Breast epithelium (tissue), 4 donors: ENCODE measurements around the gene LIPM. TPM values are rescaled to one million over a fixed set of nuclear protein-coding genes. Genes with fewer than 3 reads are reported as not detected.

Experiments used
- DNase-seq, 2 donors: peaks; one replicate each; pipeline ENCODE4 v3.0.0-alpha.2; 2019; ENCODE audit warnings: low spot score in 2 of 2
- H3K27ac ChIP-seq, 2 donors: fragments of 200-600 bp; sonication (generic) in 1 of 2; one replicate each; pipeline ENCODE4 v1.5.1; 2016 to 2019; ENCODE audit warnings: mild to moderate bottlenecking in 1 of 2
- H3K27me3 ChIP-seq, 2 donors: fragments of 200-600 bp; sonication (generic) in 1 of 2; one replicate each; pipeline versions ENCODE4 v1.5.1 to v1.6.0; 2017 to 2019; ENCODE audit warnings: control low read depth in 1 of 2, mild to moderate bottlenecking in 1 of 2
- H3K36me3 ChIP-seq: fragments of 200-600 bp; one replicate; pipeline ENCODE4 v1.5.1; 2019
- H3K4me1 ChIP-seq, 2 donors: fragments of 200-600 bp; sonication (generic); one replicate each; pipeline ENCODE4 v1.5.1; 2016 to 2019; ENCODE audit warnings: control low read depth in 1 of 2
- H3K4me3 ChIP-seq, 3 donors: fragments of 200-600 bp; sonication (generic); 1 replicate in 2 of 3; 2 replicates in 1 of 3; pipeline ENCODE4 v1.5.1; 2016 to 2019; ENCODE audit warnings: mild to moderate bottlenecking in 3 of 3, moderate library complexity in 2 of 3
- H3K9me3 ChIP-seq, 2 donors: fragments of 200-600 bp; sonication (generic) in 1 of 2; one replicate each; pipeline ENCODE4 v1.5.1; 2016 to 2019; ENCODE audit warnings: control low read depth in 1 of 2
- POLR2A ChIP-seq: fragments of 450-650 bp; IDR thresholded peaks from one replicate; pipeline ENCODE4 v1.6.1; 2016; ENCODE audit warnings: antibody characterized with exemption, mild to moderate bottlenecking, moderate library complexity
- POLR2AphosphoS5 ChIP-seq, 3 donors: sonication (generic); formaldehyde crosslinking; IDR thresholded peaks; one replicate each; pipeline ENCODE4 v1.6.1; 2017; ENCODE audit warnings: antibody characterized with exemption in 3 of 3
- intact Hi-C: fragments of 100-400 bp; cut with DNase I; formaldehyde crosslinking; loops from one replicate; pipeline ENCODE4 v1.15.1; 2023; ENCODE audit warnings: low total_unique reads
- total RNA-seq, 3 donors: library from RNA; depleted of rRNA; stranded (reverse); fragments of >200 nt; gene quantifications; one replicate each; pipeline ENCODE4 v1.1.0, GENCODE V29; 2016
- TF ChIP-seq, protein P1 (sequence below), 3 donors: fragments of 450-650 bp; IDR thresholded peaks; one replicate each; pipeline ENCODE4 v1.5.1; 2016 to 2017; ENCODE audit warnings: antibody characterized with exemption in 3 of 3, mild to moderate bottlenecking in 3 of 3, moderate library complexity in 3 of 3

LIPM gene
- total RNA-seq, 3 donors from 2014 or later, result not detected

DNA sequence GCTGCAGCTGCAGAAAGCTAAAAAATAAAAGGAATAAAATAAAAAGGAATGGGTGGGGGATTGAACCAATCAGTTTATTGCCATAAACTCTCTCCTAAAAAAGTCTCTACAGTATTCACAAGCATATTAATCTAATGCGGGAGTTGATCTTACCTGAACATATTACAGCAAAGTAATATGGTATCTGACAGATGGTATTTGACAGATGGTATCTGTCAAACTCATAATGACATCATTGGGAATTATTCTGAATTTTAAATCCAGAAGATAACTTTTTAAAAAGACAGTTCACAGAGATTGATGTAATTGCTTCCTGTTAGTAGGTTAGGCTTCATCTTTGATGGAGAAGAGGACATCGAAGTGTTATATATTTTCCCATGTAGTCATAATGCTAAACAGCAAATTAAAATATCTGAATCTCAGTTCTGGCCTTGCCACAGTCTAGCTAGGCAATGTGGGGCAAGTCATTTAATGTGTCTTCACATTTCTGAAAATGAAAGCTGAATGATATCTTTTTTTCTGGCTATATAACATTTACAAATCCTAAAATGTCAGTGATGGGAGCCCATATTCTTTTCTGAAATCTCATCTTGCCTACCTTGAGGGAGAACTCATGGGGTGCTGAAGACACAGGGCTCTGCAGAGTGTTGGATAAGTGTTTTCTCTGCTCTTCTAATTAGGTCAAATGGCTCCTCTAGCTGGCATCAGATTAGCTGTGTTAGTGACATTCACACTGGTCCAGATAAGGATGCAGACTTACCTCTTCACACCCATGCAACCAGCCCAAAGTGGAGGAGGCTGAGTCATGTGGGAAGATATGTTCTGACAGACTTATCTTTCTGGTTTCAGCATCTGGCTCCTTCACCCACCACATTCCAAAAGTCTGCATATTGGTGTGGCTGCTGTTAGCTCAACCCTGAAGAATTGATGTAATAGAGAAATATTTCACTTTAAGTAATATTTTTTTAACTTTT, 2.1 kb upstream of the LIPM start:
- no peak for DNase-seq
- H3K4me1 ChIP-seq, result no peaks in the 10 kb centered on the region
- H3K9me3 ChIP-seq, result no peaks in the 10 kb centered on the region
- H3K4me3 ChIP-seq, result no peak overlapping the region
- no peak overlapping the region for H3K27ac ChIP-seq
- intact Hi-C loops, result no loop called here
- no peaks in the 10 kb centered on the region for H3K27me3 ChIP-seq
- no peaks in the 10 kb centered on the region for H3K36me3 ChIP-seq
- TF ChIP-seq POLR2A, result no peak
- no peak for TF ChIP-seq POLR2AphosphoS5 (IDR thresholded peaks at IDR 0.05)
- TF ChIP-seq, protein P1, sequence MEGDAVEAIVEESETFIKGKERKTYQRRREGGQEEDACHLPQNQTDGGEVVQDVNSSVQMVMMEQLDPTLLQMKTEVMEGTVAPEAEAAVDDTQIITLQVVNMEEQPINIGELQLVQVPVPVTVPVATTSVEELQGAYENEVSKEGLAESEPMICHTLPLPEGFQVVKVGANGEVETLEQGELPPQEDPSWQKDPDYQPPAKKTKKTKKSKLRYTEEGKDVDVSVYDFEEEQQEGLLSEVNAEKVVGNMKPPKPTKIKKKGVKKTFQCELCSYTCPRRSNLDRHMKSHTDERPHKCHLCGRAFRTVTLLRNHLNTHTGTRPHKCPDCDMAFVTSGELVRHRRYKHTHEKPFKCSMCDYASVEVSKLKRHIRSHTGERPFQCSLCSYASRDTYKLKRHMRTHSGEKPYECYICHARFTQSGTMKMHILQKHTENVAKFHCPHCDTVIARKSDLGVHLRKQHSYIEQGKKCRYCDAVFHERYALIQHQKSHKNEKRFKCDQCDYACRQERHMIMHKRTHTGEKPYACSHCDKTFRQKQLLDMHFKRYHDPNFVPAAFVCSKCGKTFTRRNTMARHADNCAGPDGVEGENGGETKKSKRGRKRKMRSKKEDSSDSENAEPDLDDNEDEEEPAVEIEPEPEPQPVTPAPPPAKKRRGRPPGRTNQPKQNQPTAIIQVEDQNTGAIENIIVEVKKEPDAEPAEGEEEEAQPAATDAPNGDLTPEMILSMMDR (IDR thresholded peaks at IDR 0.05), result no peak

- Histone ChIP-seq H3K4me1 (no peaks in the 10 kb centered on the region), H3K36me3 (no peaks in the 10 kb centered on the region), H3K4me3 (no peak overlapping the region), H3K27ac (no peak overlapping the region), H3K27me3 (no peaks in the 10 kb centered on the region), H3K9me3 (no peaks in the 10 kb centered on the region)
- TF ChIP-seq POLR2AphosphoS5 (IDR thresholded peaks at IDR 0.05), result no peak
- TF ChIP-seq, protein P1 (IDR thresholded peaks at IDR 0.05), result no peak
- intact Hi-C loops, result no loop called here
- no peak for DNase-seq
Observed at GRCh38 chr10:88803641-88804040, 1.1 kb downstream of the LIPM start.

DNA sequence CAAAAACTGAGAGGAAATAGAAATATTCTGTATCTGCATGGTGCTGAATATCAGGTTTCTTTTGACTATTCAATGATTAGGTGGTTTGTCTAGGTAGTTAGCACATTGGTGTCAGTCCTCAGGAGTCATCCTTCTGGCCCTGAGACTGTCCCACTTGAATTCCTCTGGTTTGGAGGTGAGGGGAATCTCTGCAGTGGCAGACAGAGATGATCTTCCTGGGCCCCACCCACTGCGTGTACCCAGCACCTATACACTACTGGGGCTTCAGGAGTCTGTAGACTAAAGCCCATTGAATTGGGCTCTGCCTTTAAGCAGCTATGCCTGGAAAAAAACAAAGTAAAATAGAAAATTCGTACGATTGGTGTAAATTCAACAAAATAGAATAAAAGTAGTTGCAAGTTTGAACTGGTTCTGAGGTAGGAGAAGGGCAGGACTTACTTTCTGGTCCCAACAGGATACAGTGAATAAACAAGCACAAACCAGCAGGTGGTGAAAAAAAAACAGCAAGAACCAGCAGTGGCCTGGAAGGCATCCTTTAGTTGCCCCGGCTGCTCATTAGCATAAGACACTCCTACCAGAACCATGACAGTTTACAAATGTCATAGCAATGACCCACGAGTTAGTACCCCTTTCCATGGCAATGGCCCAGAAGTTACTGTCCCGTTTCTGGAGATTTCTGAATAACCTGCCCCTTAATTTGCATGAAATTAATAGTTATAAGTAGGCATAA, 1.7 kb downstream of the LIPM start:
- no peak overlapping the region for H3K27ac ChIP-seq
- H3K4me1 ChIP-seq, result no peaks in the 10 kb centered on the region
- no peak for DNase-seq
- TF ChIP-seq POLR2AphosphoS5 (IDR thresholded peaks at IDR 0.05) (no peak), POLR2A (no peak)
- TF ChIP-seq, protein P1 (IDR thresholded peaks at IDR 0.05), result no peak
- no peaks in the 10 kb centered on the region for H3K27me3 ChIP-seq
- H3K9me3 ChIP-seq, result no peaks in the 10 kb centered on the region
- H3K36me3 ChIP-seq, result no peaks in the 10 kb centered on the region
- H3K4me3 ChIP-seq, result no peak overlapping the region
- intact Hi-C loops, result no loop called here

DNA sequence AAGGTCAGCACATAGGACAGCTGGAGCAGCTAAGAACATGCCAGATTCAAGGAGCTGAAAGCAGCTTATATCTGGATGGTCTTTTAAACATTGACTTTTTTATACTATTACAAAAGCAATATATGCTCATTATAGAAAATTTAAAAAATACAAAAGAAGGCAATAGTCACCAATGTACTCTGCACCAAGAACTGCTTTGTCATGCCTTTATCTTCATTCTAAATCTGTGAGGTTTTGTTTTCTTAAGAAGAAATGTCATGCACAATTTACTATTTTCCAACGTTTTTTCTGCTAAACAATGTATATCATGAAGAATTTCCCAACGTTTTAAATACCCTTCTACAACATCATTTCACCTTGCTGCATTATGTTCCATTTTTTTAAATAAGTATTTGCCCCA, 2.8 kb downstream of the LIPM start:
- no peaks in the 10 kb centered on the region for H3K9me3 ChIP-seq
- no peaks in the 10 kb centered on the region for H3K36me3 ChIP-seq
- H3K4me3 ChIP-seq, result no peak overlapping the region
- TF ChIP-seq POLR2A (no peak), POLR2AphosphoS5 (IDR thresholded peaks at IDR 0.05) (no peak)
- TF ChIP-seq, protein P1 (IDR thresholded peaks at IDR 0.05), result no peak
- H3K27me3 ChIP-seq, result no peaks in the 10 kb centered on the region
- H3K27ac ChIP-seq, result no peak overlapping the region
- intact Hi-C loops, result no loop called here
- no peak for DNase-seq
- H3K4me1 ChIP-seq, result no peaks in the 10 kb centered on the region

DNA sequence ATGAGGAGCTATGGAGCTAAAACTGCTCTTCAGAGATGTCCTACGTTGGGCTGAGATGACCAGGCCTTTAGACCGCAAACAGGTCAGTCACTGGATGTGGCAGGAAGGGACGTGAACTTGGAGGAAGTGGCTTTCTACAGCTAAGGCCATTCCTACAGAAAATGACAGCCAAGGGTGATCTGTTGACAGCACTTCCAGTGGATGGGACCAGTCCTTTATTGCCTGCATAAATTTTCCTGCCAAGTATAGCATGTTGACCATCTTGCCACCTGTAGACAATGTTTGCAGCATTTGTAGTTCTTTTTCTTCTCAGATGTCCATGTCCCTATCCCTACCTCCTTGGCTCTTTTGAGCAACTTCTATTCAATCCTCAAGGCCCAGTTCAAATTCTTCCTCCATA, 3.4 kb downstream of the LIPM start:
- DNase-seq, result no peak
- H3K27ac ChIP-seq, result no peak overlapping the region
- H3K4me1 ChIP-seq, result no peaks in the 10 kb centered on the region
- no peaks in the 10 kb centered on the region for H3K27me3 ChIP-seq
- H3K9me3 ChIP-seq, result no peaks in the 10 kb centered on the region
- H3K4me3 ChIP-seq, result no peak overlapping the region
- TF ChIP-seq POLR2A (no peak), POLR2AphosphoS5 (IDR thresholded peaks at IDR 0.05) (no peak)
- TF ChIP-seq, protein P1 (IDR thresholded peaks at IDR 0.05), result no peak
- H3K36me3 ChIP-seq, result no peaks in the 10 kb centered on the region
- intact Hi-C loops, result no loop called here
